ENCODE measurements around the gene TWSG1.

- TF ChIP-seq TAF1 (IDR thresholded peaks at IDR 0.05; ENCODE audit: borderline replicate concordance, insufficient read depth, low read length) (no peak), POLR2AphosphoS5 (IDR thresholded peaks at IDR 0.05; ENCODE audit: low read depth, low read length) (no peak)
These were observed 55.1 kb downstream of the TWSG1 start for GRCh38 chr18:9389706-9390105.
